Superior temporal gyrus (tissue), 1 donor: ENCODE results near the gene MRPL40.
"Not testable (repeated sequence)": the region's sequence is repeated elsewhere in the genome, so short reads cannot be mapped to it uniquely, and the experiment has no call there.

Experiments
- DNase-seq: peaks from one replicate; pipeline ENCODE4 v3.0.0-alpha.2; 2016; ENCODE audit errors: extremely low spot score

Gene MRPL40

DNA sequence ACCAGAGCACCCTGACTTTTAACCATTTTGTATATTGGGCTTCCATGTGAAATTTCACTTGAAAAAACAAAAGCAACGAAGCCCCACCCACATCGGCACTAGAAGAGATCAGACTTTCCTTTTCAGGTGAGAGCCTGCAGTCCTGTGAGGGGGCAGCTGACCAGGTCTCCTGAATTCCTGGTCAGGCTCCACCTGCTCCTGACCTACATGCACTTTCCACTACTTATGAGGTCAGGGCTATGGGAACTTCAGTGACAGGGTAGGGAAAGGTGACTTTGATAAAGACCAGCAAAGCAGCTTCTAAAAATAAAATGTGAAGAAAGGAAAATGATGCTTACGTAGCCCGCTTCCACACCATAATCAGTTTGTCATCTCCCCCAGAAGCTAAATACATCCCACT is 25.5 kb upstream of the MRPL40 start:
- DNase-seq: no peak

DNA sequence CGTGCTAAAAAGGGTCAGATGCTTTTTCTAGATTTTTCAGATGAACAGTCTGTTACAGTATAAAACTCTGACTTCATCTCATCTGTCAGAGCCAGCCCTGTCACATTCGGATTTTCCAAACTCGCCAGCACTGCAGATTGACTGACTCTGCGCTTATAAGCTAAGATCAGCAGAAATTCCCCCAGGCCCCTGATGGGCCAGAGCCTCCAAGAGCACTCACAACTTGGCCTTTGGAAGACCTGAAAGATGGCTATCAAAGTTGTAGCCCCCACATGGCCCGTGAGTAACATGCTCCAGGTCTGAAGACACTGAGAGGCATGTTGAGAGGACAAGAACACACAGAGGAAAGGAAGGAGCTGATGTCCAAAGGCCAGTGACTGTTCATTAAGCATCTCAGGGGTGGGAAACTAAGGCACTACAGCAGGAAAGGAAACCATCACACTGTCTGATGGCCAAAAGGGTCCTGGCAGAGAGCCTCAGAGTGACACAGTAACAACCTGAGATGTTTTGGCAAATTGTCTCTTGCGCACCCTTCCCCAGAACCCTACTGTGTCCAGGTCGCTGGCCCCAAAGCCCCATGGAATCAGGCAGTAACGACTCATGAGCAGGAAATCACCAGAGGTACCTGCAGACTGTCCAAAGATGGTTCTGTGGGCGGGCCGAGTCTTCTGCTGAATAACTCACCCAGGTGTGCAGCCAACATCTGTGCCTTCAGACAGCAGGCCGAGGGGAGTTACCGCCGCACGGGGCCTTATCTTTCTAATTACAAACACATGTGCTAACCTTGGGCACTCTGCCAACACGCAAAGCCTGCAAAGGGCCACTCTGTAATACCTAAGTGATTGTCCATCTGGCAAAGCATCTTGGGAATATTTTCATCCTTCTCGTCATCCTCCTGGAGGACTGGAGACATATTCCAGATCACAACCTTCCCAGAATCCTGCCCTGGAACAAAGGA is 24.4 kb upstream of the MRPL40 start:
- DNase-seq: no peak

DNA sequence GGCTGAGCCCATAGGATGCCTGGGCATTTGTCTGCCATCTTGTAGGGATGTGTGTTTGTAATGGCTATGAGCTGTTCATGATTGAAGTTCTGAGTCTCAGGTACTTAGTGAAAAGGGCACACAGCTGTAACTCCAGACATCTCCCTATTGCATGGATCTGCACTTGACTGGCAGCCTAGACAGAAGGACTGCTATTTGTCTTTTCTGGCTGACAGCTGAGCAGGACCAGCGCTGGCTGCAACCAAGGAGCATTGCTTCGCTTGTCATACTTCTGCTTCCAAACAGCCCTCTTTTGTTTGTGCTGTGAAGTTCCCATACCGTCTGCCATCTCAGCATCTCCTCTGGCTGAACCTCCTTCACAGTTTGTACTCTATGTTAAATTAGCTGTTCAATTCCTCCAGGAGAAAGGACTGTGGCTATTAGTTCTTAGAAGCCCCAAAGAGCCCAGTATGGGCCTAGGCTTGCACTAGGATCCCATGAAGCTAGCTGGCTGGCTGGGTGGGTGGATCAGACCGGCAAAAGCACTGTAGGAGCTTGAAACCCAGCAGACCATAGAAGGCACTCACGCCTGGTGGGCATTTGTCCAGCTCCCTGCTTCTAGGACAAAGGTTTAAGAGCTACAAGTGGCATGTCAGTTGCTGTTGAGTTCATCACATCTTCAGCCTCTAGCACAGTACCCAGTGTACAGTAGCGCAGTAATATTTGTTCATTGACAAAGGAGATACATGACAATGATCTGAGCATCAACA is 21.2 kb upstream of the MRPL40 start:
- DNase-seq: peak; percentile 20

DNA sequence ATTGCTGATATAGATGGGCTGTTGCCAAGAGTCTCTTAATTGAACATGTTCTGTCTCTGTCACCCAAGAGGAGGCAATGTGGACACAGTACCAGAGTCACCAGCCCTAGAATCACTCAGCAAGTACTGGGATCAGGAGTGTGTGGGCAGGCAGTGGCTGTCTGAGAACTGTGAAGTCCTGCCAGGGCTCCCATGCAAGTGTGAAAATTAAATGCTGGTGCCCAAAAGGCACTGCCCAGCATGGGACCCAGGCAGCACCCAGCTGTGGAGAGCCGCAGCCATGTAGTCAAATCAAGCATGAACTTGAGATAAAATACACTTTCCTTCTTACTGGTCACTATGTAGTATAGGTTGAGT is 20.7 kb upstream of the MRPL40 start:
- no peak for DNase-seq

DNA sequence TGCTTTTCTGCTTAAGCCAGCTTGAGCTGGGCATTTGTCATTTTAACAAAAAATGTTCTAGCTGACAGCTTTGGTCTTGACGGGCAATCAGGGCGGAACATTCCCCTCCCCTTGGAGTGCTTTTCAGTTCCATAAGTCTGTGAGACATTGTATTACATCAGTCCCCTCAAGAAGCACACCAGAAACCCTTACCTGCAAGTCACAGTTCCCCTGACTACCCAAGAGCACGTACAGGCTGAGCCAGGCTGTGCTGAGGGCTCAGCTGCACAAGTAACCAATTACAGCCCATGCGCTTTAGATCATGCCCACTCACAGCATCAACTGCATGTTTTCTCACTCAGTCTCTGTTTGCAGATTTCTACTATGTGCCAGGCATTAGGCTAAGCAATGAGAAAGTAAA is 19.9 kb upstream of the MRPL40 start:
- no peak for DNase-seq

DNA sequence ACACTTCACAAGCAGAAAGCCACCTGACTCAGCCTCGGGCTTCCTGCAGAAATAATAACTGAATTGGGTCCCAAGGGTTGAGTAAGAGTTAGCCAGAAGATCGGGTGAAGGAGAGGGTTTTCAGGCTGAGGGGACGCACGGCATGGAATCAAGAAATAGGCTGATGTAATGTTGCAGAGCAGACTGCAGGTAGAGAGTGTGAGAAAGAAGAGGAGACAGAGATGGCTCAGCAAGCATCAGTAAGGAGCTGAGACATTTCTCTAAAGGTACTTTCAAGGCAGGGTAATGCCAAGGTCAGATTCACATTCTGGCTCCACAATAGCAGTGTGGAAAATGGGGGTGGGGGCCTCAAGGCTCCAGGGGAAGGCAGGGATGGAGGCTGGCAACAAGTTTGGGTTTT is 19.4 kb upstream of the MRPL40 start:
- no peak for DNase-seq

DNA sequence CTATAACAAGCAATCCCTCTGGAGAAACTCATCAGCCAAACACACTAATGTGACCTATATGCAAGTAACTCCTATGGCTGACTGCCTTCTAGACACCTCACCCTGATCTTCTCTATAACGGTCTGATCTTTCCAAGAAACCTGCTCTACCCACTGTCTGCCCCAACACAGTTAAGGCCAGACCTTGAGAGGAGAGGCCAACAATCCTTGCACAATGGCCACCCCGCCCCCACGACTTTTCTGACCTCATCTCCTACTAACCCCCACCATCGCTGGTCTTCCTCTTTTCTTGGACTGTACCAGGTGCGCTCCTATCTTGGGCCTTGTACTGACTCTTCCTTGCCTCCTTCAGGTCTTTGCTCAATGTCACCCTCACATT is 13.3 kb upstream of the MRPL40 start:
- no peak for DNase-seq

DNA sequence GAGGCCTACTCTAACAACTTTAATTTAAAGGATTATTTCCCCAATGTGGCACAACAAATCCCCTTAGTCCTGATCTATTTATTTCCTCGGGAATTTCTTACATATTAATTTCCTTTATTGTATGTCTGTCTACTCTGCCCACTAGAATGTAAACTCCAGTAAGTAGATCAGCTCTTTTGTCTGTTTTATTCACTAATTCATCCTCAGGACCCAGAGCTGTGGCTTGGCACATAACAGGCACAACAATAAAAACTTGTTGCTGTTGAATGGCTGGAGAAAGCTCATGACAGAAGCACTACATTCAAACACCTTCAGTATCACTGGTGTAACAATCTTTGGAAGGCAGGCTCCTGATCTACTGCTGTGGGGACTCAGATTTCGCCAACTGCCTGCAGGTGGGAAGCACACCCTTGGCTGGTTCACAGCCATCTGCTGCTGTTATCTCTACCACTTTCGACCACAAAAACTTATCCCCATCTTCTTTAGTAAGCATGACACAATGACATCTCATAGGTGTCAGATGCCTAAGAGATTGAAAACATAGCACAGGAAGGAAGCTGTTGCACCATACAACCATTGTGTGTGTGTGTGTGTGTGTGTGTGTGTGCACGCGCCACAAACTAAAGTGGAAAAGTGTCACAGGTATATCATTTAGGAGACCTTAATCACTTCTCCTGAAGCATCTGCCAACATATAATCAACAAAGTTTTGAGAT is 12.7 kb upstream of the MRPL40 start:
- DNase-seq: no peak

DNA sequence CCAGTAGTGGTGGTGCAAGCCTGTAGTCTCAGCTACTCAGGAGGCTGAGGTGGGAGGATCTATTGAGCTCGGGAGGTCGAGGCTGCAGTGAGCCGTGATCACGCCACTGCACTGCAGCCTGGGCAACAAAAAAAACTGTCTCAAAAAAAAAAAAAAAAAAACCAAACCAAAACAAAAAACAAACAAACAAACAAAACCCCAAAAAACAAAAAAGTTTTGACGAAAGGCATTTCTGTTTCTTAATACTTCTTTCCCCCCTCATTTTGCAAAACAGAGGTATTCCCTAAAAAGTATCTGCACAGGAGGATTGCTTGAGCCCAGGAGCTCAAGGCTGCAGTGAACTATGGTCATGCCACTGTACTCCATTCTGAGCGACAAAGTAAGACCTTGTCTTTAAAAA is 12.0 kb upstream of the MRPL40 start:
- DNase-seq: no peak

DNA sequence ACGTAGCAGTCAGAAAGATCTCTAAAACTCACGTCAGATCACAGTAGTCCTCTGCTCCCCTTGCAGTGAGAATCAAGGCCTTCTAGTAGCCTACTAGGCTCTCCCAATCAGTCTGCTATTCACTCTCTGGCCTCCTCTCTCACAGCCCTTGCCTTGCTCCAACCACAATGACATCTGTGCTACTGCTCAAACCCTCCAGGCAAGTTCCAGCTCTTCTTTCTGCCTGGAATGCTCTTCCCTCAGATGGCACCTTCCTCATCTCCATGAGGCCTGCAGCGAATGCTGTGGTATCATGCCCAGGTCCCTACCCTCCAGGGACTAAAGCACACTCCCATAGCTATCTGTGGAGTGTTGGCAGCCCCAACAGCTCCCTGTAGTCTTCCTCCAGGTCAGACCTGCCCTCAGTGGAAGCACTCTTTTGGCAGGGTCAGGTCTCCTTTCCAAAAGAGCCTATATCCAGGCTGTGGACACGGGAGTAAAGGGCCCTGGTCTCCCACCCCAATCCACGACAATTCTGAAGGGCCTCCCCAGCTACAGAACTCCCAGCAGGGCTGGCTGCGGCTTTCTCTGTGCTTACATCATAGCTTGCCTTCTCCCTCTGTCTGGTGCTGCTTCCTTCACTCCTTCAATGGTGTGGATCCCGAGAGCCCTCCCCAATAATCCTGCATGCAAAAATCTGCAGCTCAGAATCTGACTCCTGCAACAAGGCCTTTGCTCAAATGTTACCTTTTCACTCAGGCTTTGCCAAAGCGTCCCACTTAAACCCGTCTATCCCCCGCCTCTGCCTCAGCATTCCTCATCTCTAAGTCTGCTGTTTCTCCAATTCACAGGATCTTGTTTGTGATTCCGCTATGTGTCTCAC is 9.7 kb upstream of the MRPL40 start:
- DNase-seq: no peak

DNA sequence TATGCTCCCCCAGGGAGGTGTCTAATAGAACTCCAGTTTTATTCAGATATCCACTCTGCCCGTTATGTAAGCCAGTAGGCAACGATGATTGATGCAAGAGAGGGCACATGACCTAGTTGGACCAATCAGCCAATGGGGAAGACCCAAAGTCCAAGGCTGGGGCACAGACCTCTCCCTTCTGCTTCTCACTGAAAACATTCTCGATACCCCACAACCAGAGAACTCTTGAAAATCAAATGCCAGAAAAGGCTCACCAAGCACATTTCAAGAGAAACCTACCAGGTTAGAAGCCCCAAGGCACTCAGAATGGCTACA is 8.2 kb upstream of the MRPL40 start:
- DNase-seq: no peak

DNA sequence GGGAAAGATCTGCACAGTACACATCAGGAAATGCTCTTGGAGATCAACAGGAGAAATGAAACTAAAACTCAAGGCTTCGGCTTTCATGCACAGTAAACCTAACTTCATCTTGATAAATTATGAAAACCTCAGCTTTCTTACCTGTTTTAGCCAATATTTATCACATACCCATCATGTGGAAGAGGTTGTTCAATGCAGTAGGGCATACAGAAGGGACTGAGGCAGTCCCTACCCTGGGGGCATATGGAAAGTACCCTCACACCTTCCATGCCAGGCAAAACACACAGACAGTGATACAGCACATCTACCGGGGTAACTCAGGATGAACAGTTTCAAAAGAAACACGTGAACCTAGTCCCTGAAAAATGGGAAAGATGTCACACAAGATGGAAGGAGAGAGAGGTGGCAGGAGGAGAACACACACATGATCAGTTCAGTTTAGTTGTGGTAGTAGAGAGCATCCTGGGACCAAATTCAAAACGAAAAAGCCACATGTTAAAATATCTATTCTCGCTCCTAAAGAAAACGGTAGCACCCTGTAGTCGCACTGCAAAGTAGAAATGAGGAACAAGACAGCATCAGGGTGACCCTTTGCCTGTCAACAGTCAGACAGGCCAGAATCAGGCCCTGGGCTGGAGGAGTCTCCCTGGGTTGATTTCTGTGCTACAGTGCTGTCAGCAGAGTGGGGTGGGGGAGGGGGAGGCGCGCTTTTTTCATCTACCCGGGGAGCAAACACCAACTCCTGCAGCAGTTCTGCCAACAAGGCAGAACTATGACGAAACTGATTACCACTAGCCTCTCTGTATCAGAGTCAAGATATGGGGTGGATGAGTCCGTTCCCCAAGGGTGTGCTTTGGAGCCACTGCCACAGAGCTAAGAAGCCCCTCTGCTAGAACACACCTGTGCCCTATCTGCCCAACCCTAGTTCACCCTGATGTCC is 2.1 kb upstream of the MRPL40 start:
- no peak for DNase-seq

DNA sequence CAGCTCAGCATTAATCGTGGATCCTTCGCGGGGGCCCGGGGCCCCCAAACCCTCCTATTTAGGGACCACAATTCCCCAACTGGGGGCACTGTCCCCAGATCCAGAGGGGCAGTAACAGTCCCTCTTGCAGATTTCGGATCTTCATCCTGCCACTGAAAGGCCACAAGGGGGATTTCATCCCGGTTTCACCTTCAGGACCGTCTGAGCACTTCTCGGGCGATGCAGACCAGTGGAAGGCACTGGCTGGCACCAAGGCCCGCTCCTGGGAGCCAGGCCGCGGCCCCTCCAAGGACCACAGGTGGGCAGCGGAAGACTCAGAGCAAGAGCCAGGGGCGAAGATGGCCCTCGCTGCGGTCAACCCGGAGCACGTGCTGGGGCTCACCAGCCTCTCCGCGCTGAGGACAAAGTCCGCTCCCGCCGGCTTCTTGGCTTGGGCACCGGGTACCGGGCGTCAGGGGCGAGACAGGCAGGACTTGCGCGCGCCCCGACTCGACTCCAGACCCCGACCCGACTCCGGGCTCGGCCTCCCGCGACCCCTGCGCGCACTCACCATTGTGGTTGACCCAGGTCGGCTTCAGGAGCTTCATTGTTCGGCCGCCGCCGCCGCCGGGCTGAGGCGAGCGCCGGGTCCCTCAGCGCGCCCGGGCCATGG is 1.3 kb upstream of the MRPL40 start:
- DNase-seq: no peak

DNA sequence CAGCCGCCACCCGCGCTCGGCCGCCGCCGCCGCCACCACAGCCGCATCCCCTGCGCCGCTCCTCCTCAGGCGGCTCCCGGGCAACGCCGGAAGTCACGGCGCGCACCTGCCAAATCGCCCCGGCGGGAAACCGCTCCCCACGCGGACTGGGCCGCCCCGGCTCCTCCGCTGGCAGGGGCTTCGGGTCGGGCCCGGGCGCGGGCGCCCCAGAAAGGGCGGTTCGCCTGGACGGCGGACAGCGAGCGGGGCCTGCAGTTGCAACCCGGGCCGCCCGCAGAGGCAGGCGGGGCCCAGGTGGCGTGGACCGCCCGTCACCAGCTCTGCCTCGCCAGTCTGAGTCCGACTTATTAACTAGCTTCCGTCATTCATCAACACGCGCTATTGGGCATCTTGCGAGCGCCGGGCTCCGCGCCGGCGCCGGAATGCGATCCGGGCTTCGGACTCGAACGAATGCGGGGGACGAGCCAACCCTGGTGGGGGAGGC is 654 bp upstream of the MRPL40 start, which contains the start of gene HIRA:
TSS of gene HIRA (minus strand) at position 85 of the 484 bp plus-strand sequence. CDS start 257 bp downstream, outside the sequence.
- DNase-seq: peak; percentile 83

DNA sequence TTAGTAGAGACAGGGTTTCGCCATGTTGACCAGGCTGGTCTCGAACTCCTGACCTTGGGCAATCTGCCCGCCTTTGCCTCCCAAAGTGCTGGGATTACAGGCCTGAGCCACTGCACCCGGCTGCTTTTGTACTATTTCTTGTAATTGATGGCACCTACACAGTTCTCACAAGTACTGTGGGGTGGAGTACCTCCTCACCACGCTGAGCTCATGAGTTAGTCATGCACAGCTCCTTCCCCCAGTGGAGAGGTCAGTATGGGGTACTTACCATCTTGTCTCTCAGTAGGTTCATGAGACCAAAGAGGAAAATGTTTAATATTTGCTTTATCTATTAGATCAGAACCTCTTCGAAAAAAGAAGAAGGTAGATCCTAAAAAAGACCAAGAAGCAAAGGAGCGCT is 2.1 kb downstream of the MRPL40 start:
- DNase-seq: no peak

DNA sequence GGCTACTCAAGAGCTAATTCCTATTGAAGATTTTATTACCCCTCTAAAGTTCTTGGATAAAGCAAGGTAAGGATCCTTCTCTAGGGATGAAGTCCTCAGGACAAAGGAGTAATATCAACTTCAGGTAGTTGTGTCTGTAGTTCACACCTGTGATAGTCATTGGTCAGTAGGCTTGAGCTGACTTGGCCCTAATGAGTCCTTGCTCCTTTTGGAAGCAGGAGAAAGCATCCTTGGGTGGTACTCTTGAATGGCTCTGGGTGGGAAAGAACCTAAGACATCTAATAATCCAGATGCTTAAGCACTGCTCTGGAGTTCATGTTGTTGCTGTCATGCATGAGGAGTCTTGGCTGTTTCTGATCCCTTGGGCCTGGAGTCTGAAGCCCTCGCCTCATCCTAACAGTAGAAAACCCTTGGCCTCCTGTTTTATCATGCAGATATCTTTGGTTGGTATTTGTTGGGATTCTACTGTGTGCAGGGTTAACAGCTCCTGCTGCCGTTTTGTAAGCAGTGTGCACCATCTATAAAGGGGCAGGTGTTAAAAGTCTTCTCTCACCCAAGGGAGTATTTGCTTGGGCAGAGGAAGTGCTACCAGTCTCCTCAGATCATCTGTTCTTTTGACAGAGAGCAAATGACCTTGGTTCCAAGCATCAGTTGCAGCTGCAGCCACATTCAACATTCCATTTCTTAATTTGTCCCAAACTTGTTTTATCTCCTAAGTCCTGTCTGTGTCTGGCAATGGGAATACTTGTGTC is 2.7 kb downstream of the MRPL40 start:
- DNase-seq: no peak

DNA sequence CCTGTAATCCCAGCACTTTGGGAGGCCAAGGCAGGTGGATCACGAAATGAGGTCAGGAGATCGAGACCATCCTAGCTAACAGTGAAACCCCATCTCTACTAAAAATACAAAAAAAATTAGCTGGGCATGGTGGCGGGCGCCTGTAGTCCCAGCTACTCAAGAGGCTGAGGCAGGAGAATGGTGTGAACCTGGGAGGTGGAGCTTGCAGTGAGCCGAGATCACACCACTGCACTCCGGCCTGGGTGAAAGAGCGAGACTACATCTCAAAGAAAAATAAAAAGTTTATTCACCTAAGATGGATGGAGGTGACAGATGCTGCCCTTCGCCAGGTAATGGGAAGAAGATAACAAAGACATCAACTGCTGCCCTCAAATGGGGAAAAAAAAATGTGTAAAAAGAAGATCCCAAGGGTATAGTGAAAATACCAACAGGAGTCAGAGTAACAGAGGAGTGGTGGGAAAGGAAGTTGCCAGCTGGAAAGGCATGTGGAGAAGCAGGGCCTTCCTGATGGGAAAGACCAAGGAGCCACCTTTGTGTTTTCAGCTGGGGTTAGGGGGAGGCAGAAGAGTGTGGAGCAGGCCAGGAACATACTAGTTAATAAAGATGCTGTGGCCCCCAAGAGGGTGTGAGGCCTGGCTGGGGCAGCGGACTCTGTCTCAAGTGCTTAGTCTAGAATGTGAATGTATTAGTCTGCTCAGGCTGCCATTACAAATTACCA is 4.3 kb downstream of the MRPL40 start:
- DNase-seq: not testable (repeated sequence)

DNA sequence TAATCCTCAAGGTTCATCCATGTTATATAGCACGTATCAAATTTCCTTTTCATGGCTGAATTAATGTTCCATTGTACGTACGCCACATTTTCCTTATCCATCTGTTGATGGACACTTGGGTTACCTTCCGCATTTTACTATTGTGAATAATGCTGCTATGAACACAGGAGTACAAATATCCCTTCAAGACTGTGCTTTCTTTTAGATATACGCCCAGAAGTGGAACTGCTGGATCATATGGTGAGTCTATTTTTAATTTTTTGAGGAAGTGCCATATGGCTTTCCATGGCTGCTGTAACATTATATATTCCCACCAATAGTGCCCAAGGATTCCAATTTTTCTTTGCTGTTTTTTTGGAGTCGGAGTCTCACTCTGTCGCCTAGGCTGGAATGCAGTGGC is 6.0 kb downstream of the MRPL40 start:
- no peak for DNase-seq
